Dendritic cell treated with granulocyte-macrophage colony-stimulating factor and Interleukin-4, amounts not matched to agents 40 ng/mL and 50 ng/mL, for 4 days (primary cell): ENCODE data around the gene PDPK1.
"Not testable (repeated sequence)": the region's sequence is repeated elsewhere in the genome, so short reads cannot be mapped to it uniquely, and the experiment has no call there.

Experiments
- H3K27ac Mint-ChIP-seq: one replicate; pipeline ENCODE4 v1.8.0; 2022; ENCODE audit warnings: mild to moderate bottlenecking, mixed read lengths
- H3K27me3 Mint-ChIP-seq: one replicate; pipeline ENCODE4 v1.8.0; 2022; ENCODE audit warnings: mild to moderate bottlenecking, mixed read lengths
- H3K36me3 Mint-ChIP-seq: one replicate; pipeline ENCODE4 v1.8.0; 2022; ENCODE audit warnings: low read depth, mixed read lengths
- H3K4me1 Mint-ChIP-seq: one replicate; pipeline ENCODE4 v1.8.0; 2022; ENCODE audit warnings: low read depth, mixed read lengths
- H3K4me3 Mint-ChIP-seq: one replicate; pipeline ENCODE4 v1.8.0; 2022; ENCODE audit warnings: mild to moderate bottlenecking, moderate library complexity, mixed read lengths
- H3K9me3 Mint-ChIP-seq: one replicate; pipeline ENCODE4 v1.8.0; 2022; ENCODE audit warnings: mixed read lengths
- intact Hi-C: fragments of 100-400 bp; cut with micrococcal nuclease; formaldehyde crosslinking; loops from one replicate; pipeline ENCODE4 v1.15.0; 2022

The PDPK1 gene

GRCh38 chr16:2587891-2588565 lies 50.2 kb downstream of the PDPK1 start:
- no peak overlapping the region for H3K27ac Mint-ChIP-seq
- H3K27me3 Mint-ChIP-seq: no peaks in the 10 kb centered on the region
- H3K36me3 Mint-ChIP-seq: peaks cover 81% of the 10 kb centered on the region
- no peaks in the 10 kb centered on the region for H3K9me3 Mint-ChIP-seq
- intact Hi-C loops: no loop called here
- no peak overlapping the region for H3K4me3 Mint-ChIP-seq
- no peaks in the 10 kb centered on the region for H3K4me1 Mint-ChIP-seq

DNA sequence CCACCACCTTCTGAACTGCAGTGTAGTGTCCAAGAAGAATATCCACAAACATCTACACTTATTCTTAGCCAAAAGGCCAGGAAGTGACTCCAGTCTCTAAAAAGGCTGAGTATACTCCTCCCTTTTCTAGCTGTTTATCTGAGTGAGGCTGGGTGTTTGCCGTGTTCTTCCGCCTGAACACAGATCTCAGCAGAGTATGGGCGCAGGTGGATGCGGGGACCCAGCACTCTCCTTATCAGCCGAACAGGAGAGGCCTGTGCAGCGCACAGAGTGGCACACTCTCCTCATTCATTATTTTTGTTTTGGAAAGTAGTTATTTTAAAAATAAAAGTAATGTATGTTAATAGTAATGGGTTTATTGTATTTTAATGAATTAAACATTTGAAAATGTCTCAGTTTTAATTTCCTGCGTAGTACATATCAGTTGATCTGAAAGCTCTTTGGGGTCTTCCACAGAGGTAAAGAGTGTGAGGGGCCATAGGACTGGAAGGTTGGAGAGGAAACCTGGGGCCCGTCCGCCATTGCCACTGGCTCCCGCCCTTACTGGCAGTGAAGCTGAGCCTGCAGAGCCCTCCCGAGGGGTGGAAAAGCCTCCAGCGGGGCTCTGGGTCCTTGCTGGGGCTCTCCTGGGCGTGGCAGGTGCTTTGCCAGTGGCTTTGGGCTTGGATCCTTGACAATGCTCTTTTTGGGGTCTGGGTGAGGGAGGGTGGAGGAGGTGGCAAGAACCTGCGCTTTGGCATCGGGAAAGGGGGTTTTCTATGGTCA lies 53.8 kb downstream of the PDPK1 start:
- no peaks in the 10 kb centered on the region for H3K9me3 Mint-ChIP-seq
- intact Hi-C loops: no loop called here
- peaks cover 93% of the 10 kb centered on the region for H3K36me3 Mint-ChIP-seq
- no peak overlapping the region for H3K4me3 Mint-ChIP-seq
- no peaks in the 10 kb centered on the region for H3K27me3 Mint-ChIP-seq
- no peak overlapping the region for H3K27ac Mint-ChIP-seq
- H3K4me1 Mint-ChIP-seq: peaks cover 14% of the 10 kb centered on the region

GRCh38 chr16:2592786-2593185 lies 55.0 kb downstream of the PDPK1 start:
- H3K4me3 Mint-ChIP-seq: no peak overlapping the region
- H3K9me3 Mint-ChIP-seq: no peaks in the 10 kb centered on the region
- no peak overlapping the region for H3K27ac Mint-ChIP-seq
- H3K36me3 Mint-ChIP-seq: peaks cover 93% of the 10 kb centered on the region
- no peaks in the 10 kb centered on the region for H3K27me3 Mint-ChIP-seq
- intact Hi-C loops: no loop called here
- H3K4me1 Mint-ChIP-seq: peaks cover 14% of the 10 kb centered on the region

- Mint-ChIP-seq H3K36me3 (peaks cover 89% of the 10 kb centered on the region), H3K4me1 (peaks cover 14% of the 10 kb centered on the region), H3K9me3 (no peaks in the 10 kb centered on the region), H3K27me3 (no peaks in the 10 kb centered on the region), H3K4me3 (no peak overlapping the region), H3K27ac (no peak overlapping the region)
- intact Hi-C loops: no loop called here
These were observed 57.8 kb downstream of the PDPK1 start for GRCh38 chr16:2595393-2596205.

DNA sequence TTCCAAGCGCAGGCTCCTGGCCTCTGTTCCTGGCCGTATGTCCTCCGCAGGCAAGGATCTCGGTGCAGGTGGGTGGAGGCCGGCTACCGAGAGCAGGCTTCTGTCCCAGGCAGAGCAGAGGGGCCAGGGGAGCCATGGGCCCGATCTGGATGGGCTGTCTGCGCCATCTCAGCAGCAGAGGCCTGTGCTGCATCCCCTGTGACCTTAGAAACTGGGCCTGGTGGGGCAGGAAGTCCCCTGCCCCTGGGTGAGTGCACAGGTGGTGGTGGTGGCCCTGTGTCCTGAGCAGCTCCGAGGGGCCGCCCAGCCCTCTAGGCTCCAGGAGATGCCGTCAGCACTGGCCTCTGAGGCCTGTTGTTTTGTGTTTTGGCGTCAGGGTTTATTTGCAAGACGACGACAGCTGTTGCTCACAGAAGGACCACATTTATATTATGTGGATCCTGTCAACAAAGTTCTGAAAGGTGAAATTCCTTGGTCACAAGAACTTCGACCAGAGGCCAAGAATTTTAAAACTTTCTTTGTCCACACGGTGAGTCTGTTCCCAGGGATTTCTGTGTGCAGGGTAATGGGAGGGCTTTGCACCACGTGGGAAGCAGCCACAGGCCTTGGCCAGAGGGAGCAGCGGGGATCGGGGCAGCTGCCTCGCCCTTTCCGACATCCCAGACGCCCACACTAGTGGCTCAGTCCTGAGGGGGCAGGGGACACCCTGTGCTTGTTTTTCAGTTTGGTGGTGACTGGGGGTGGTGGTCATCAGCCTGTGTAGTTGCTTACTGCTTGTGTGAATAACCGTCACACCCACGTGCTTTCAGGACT lies 59.1 kb downstream of the PDPK1 start:
- Mint-ChIP-seq H3K36me3 (peaks cover 91% of the 10 kb centered on the region), H3K27me3 (no peaks in the 10 kb centered on the region), H3K4me3 (no peak overlapping the region), H3K4me1 (peaks cover 14% of the 10 kb centered on the region), H3K9me3 (no peaks in the 10 kb centered on the region), H3K27ac (no peak overlapping the region)
- intact Hi-C loops: no loop called here

DNA sequence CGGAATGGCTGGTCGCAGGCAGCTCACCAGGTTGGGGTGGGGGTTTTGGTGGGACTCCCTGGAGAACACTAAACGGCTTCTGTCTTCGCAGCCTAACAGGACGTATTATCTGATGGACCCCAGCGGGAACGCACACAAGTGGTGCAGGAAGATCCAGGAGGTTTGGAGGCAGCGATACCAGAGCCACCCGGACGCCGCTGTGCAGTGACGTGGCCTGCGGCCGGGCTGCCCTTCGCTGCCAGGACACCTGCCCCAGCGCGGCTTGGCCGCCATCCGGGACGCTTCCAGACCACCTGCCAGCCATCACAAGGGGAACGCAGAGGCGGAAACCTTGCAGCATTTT lies 59.7 kb downstream of the PDPK1 start:
- Mint-ChIP-seq H3K36me3 (peaks cover 87% of the 10 kb centered on the region), H3K4me1 (peaks cover 14% of the 10 kb centered on the region)

GRCh38 chr16:2598133-2598641 lies 60.4 kb downstream of the PDPK1 start:
- no peaks in the 10 kb centered on the region for H3K9me3 Mint-ChIP-seq
- no peaks in the 10 kb centered on the region for H3K27me3 Mint-ChIP-seq
- no peak overlapping the region for H3K4me3 Mint-ChIP-seq
- peaks cover 14% of the 10 kb centered on the region for H3K4me1 Mint-ChIP-seq
- H3K27ac Mint-ChIP-seq: no peak overlapping the region
- H3K36me3 Mint-ChIP-seq: peaks cover 83% of the 10 kb centered on the region
- intact Hi-C loops: no loop called here

More for the DNA sequence above, 59.7 kb downstream of the PDPK1 start:
- no peak overlapping the region for H3K4me3 Mint-ChIP-seq
- H3K9me3 Mint-ChIP-seq: no peaks in the 10 kb centered on the region
- no peaks in the 10 kb centered on the region for H3K27me3 Mint-ChIP-seq
- intact Hi-C loops: no loop called here
- H3K27ac Mint-ChIP-seq: no peak overlapping the region

DNA sequence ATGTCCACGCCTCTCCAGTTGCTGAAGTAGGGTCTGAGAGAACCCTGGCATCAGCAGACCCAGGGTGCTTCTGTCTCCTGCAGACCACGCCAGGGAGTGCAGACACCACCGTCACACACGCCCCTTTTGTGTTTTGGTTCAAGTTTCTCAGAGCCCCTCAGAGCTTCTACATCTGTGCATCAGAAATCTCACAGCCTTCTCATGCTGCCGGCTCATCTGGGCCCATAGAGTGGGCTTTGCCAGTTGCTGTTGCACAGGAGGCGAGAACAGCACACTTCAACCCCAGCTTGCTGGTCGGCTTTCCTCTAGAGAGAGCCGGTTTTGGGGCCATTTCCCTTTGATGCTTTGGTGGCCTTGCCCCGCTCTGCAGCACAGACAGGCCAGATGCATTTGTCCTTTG lies 60.9 kb downstream of the PDPK1 start:
- intact Hi-C loops: no loop called here
- H3K9me3 Mint-ChIP-seq: no peaks in the 10 kb centered on the region
- H3K27me3 Mint-ChIP-seq: no peaks in the 10 kb centered on the region
- H3K4me3 Mint-ChIP-seq: no peak overlapping the region
- H3K4me1 Mint-ChIP-seq: peaks cover 10% of the 10 kb centered on the region
- peaks cover 83% of the 10 kb centered on the region for H3K36me3 Mint-ChIP-seq
- H3K27ac Mint-ChIP-seq: no peak overlapping the region

- H3K36me3 Mint-ChIP-seq: peaks cover 82% of the 10 kb centered on the region
- H3K4me3 Mint-ChIP-seq, H3K27me3 Mint-ChIP-seq, intact Hi-C loops, H3K27ac Mint-ChIP-seq, H3K9me3 Mint-ChIP-seq, H3K4me1 Mint-ChIP-seq: not testable (repeated sequence)
These were observed 61.3 kb downstream of the PDPK1 start for GRCh38 chr16:2599165-2599564.

GRCh38 chr16:2599785-2600184 lies 62.0 kb downstream of the PDPK1 start:
- H3K27me3 Mint-ChIP-seq, intact Hi-C loops, H3K4me1 Mint-ChIP-seq, H3K9me3 Mint-ChIP-seq, H3K4me3 Mint-ChIP-seq, H3K27ac Mint-ChIP-seq: not testable (repeated sequence)
- H3K36me3 Mint-ChIP-seq: peaks cover 77% of the 10 kb centered on the region

DNA sequence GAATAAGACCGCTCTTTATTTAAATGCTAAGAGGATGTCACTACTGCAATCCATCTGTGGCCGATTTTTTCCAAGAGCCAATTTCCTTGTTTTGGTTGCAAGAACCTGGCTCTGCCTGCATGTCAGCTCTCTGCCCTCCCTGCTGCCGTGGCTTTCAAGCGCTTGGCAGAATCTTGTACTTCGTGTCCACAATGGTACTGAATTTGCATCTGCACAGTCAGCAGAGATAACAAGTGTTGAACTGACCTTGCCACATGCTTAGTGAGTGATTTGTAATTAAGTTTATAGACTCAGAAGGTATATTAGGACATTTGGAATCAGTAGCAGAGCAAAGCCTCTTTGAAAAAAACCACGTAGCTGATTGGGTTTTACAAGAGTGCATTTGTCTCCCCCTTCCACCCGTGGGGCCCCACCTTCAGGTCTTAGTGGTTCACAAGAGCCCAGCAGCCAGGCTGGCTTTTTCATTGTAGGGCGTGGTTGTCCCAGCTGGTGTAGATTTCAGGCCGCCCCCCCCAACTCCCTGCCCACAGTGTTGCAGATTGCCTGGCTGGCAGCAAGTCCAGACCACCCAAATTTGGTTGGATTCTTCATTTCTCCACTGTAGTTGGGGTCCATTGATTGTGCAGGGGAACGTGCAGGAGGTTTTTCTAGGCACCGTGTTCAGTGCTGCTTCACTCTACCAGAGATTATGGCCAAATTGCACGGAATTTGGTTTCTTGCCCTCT lies 63.6 kb downstream of the PDPK1 start:
- H3K9me3 Mint-ChIP-seq, H3K4me1 Mint-ChIP-seq, H3K27me3 Mint-ChIP-seq, H3K27ac Mint-ChIP-seq, intact Hi-C loops, H3K4me3 Mint-ChIP-seq: not testable (repeated sequence)
- H3K36me3 Mint-ChIP-seq: peaks cover 62% of the 10 kb centered on the region

DNA sequence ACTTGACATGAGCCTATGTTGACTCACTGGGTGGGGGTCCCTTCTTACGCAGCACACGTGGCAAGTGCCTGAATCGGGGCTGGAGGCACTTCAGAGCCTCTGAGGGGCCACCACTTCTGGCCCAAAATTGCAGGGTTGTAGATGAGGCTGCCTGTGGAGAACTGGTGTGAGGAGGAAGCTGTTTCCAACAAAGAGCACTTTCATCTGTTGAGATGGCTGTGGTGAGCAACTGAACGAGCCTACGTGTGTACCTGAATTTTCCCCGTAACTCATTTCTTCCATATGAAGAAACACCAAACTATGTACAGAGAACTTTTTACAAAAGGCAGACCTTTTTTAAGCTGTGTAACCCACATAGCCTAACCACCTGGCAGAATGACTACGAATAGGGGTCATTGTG lies 64.4 kb downstream of the PDPK1 start:
- H3K4me1 Mint-ChIP-seq, H3K9me3 Mint-ChIP-seq, H3K4me3 Mint-ChIP-seq, H3K27ac Mint-ChIP-seq, H3K27me3 Mint-ChIP-seq, intact Hi-C loops: not testable (repeated sequence)
- H3K36me3 Mint-ChIP-seq: peaks cover 55% of the 10 kb centered on the region
